Natural killer cell treated with Interleukin-12 subunit alpha and Interleukin-12 subunit beta and Interleukin-15 and Interleukin-18, amount 100 ng/mL, for 72 hours (primary cell): ENCODE results near the gene SAFB2. TPM values are rescaled to one million over a fixed set of nuclear protein-coding genes. Genes with fewer than 3 reads are reported as not detected.

ENCODE experiments used
- ATAC-seq, 2 donors: fragments of 150-1000 bp; cut with Tn5 transposase in 1 of 2; sonication (Bioruptor Pico), chemical (Tn5 transposase) in 1 of 2; 2 replicates each; pipeline ENCODE4 v1.10.0; 2021
- DNase-seq: peaks from one replicate; pipeline ENCODE4 v3.0.0; 2022; ENCODE audit warnings: low spot score
- H3K27ac Mint-ChIP-seq, 2 donors: 1 replicate in 1 of 2; 2 replicates in 1 of 2; pipeline ENCODE4 v1.8.0; 2022; ENCODE audit warnings: mixed read lengths in 2 of 2, mild to moderate bottlenecking in 1 of 2, moderate library complexity in 1 of 2
- H3K27me3 Mint-ChIP-seq, 2 donors: 1 replicate in 1 of 2; 2 replicates in 1 of 2; pipeline ENCODE4 v1.8.0; 2022; ENCODE audit warnings: mixed read lengths in 2 of 2
- H3K36me3 Mint-ChIP-seq: one replicate; pipeline ENCODE4 v1.8.0; 2022; ENCODE audit warnings: mixed read lengths
- H3K4me1 Mint-ChIP-seq, 2 donors: 1 replicate in 1 of 2; 2 replicates in 1 of 2; pipeline ENCODE4 v1.8.0; 2022; ENCODE audit warnings: low read depth in 2 of 2, mixed read lengths in 2 of 2, mild to moderate bottlenecking in 1 of 2
- H3K4me3 Mint-ChIP-seq: one replicate; pipeline ENCODE4 v1.8.0; 2022; ENCODE audit warnings: mixed read lengths
- H3K9me3 Mint-ChIP-seq: 2 replicates; pipeline ENCODE4 v1.8.0; 2022; ENCODE audit warnings: mixed read lengths
- total RNA-seq, 2 donors: library from RNA; stranded (reverse); gene quantifications; one replicate each; pipeline ENCODE4 v1.2.3, GENCODE V29; 2022

The SAFB2 gene
- total RNA-seq, 2 donors from 2014 or later = 116 to 204 TPM

- Mint-ChIP-seq H3K9me3 (no peaks in the 10 kb centered on the region), H3K36me3 (peaks cover 45% of the 10 kb centered on the region), H3K27me3 (no peaks in the 10 kb centered on the region), H3K4me3 (no peak overlapping the region), H3K4me1 (peaks cover 8 to 26% of the 10 kb centered on the region in 2 donors), H3K27ac (peak overlapping the region in 1 of 2 donors; percentile 29)
- no peak for DNase-seq
- ATAC-seq = no peak
Observed at GRCh38 chr19:5648464-5648863, 25.9 kb upstream of the SAFB2 start.

GRCh38 chr19:5646703-5647102 lies 24.1 kb upstream of the SAFB2 start:
- Mint-ChIP-seq H3K27ac (peak overlapping the region in 1 of 2 donors; percentile 53), H3K9me3 (no peaks in the 10 kb centered on the region), H3K27me3 (no peaks in the 10 kb centered on the region), H3K36me3 (peaks cover 51% of the 10 kb centered on the region), H3K4me3 (no peak overlapping the region), H3K4me1 (peaks cover 14 to 30% of the 10 kb centered on the region in 2 donors)
- DNase-seq = no peak
- no peak for ATAC-seq

- Mint-ChIP-seq H3K27ac (no peak overlapping the region), H3K9me3 (no peaks in the 10 kb centered on the region), H3K4me1 (peaks cover 20 to 35% of the 10 kb centered on the region in 2 donors), H3K36me3 (peaks cover 57% of the 10 kb centered on the region), H3K4me3 (no peak overlapping the region), H3K27me3 (no peaks in the 10 kb centered on the region)
- ATAC-seq = no peak
- no peak for DNase-seq
Observed at GRCh38 chr19:5645409-5645808, 22.8 kb upstream of the SAFB2 start.

- Mint-ChIP-seq H3K9me3 (no peaks in the 10 kb centered on the region), H3K27me3 (no peaks in the 10 kb centered on the region), H3K4me3 (no peak overlapping the region), H3K27ac (no peak overlapping the region), H3K4me1 (peaks cover 20 to 35% of the 10 kb centered on the region in 2 donors), H3K36me3 (peaks cover 50% of the 10 kb centered on the region)
- no peak for ATAC-seq
- DNase-seq = no peak
Observed at GRCh38 chr19:5644037-5644436, 21.5 kb upstream of the SAFB2 start.

GRCh38 chr19:5643060-5643459 lies 20.5 kb upstream of the SAFB2 start:
- H3K36me3 Mint-ChIP-seq = peaks cover 45% of the 10 kb centered on the region
- no peaks in the 10 kb centered on the region for H3K9me3 Mint-ChIP-seq
- H3K27ac Mint-ChIP-seq = no peak overlapping the region
- peaks cover 20 to 34% of the 10 kb centered on the region in 2 donors for H3K4me1 Mint-ChIP-seq
- H3K4me3 Mint-ChIP-seq = no peak overlapping the region
- ATAC-seq (no peak), DNase-seq (no peak)
- H3K27me3 Mint-ChIP-seq = no peaks in the 10 kb centered on the region

GRCh38 chr19:5642204-5642603 lies 19.6 kb upstream of the SAFB2 start:
- peaks cover 20 to 37% of the 10 kb centered on the region in 2 donors for H3K4me1 Mint-ChIP-seq
- ATAC-seq (no peak), DNase-seq (no peak)
- H3K9me3 Mint-ChIP-seq = no peaks in the 10 kb centered on the region
- no peak overlapping the region for H3K4me3 Mint-ChIP-seq
- peaks cover 43% of the 10 kb centered on the region for H3K36me3 Mint-ChIP-seq
- H3K27ac Mint-ChIP-seq = no peak overlapping the region
- no peaks in the 10 kb centered on the region for H3K27me3 Mint-ChIP-seq

GRCh38 chr19:5641171-5641570 lies 18.6 kb upstream of the SAFB2 start:
- no peaks in the 10 kb centered on the region for H3K27me3 Mint-ChIP-seq
- peaks cover 32% of the 10 kb centered on the region for H3K36me3 Mint-ChIP-seq
- no peak overlapping the region for H3K4me3 Mint-ChIP-seq
- ATAC-seq = no peak
- H3K27ac Mint-ChIP-seq = no peak overlapping the region
- DNase-seq = no peak
- H3K4me1 Mint-ChIP-seq = peaks cover 20 to 28% of the 10 kb centered on the region in 2 donors
- no peaks in the 10 kb centered on the region for H3K9me3 Mint-ChIP-seq

GRCh38 chr19:5637971-5638370 lies 15.4 kb upstream of the SAFB2 start:
- Mint-ChIP-seq H3K4me3 (no peak overlapping the region), H3K27me3 (no peaks in the 10 kb centered on the region), H3K9me3 (no peaks in the 10 kb centered on the region), H3K27ac (no peak overlapping the region), H3K36me3 (peaks cover 12% of the 10 kb centered on the region), H3K4me1 (peaks cover 29 to 32% of the 10 kb centered on the region in 2 donors)
- DNase-seq (no peak), ATAC-seq (no peak)

GRCh38 chr19:5635427-5635826 lies 12.9 kb upstream of the SAFB2 start:
- DNase-seq = no peak
- no peak for ATAC-seq
- peaks cover 39 to 40% of the 10 kb centered on the region in 2 donors for H3K4me1 Mint-ChIP-seq
- H3K4me3 Mint-ChIP-seq = no peak overlapping the region
- peaks cover 6% of the 10 kb centered on the region for H3K36me3 Mint-ChIP-seq
- no peaks in the 10 kb centered on the region for H3K9me3 Mint-ChIP-seq
- peak overlapping the region in 1 of 2 donors; percentile 37 for H3K27ac Mint-ChIP-seq
- no peaks in the 10 kb centered on the region for H3K27me3 Mint-ChIP-seq

GRCh38 chr19:5632657-5633056 lies 10.1 kb upstream of the SAFB2 start:
- H3K27ac Mint-ChIP-seq = no peak overlapping the region
- no peak for DNase-seq

GRCh38 chr19:5632241-5632612 lies 9.7 kb upstream of the SAFB2 start:
- DNase-seq = no peak
- H3K9me3 Mint-ChIP-seq = no peaks in the 10 kb centered on the region
- H3K4me3 Mint-ChIP-seq = no peak overlapping the region
- H3K4me1 Mint-ChIP-seq = peaks cover 47 to 58% of the 10 kb centered on the region in 2 donors
- no peak overlapping the region for H3K27ac Mint-ChIP-seq
- no peak for ATAC-seq
- peaks cover 12% of the 10 kb centered on the region for H3K36me3 Mint-ChIP-seq
- H3K27me3 Mint-ChIP-seq = no peaks in the 10 kb centered on the region

More at GRCh38 chr19:5632657-5633056, 10.1 kb upstream of the SAFB2 start:
- ATAC-seq = no peak
- Mint-ChIP-seq H3K36me3 (peaks cover 8% of the 10 kb centered on the region), H3K9me3 (no peaks in the 10 kb centered on the region), H3K4me3 (no peak overlapping the region), H3K4me1 (peaks cover 44 to 55% of the 10 kb centered on the region in 2 donors), H3K27me3 (no peaks in the 10 kb centered on the region)

GRCh38 chr19:5631567-5632240 lies 9.1 kb upstream of the SAFB2 start:
- Mint-ChIP-seq H3K27me3 (no peaks in the 10 kb centered on the region), H3K27ac (peak overlapping the region in 1 of 2 donors; percentile 58), H3K4me1 (peaks cover 48 to 58% of the 10 kb centered on the region in 2 donors), H3K4me3 (no peak overlapping the region), H3K9me3 (no peaks in the 10 kb centered on the region), H3K36me3 (peaks cover 12% of the 10 kb centered on the region)
- DNase-seq = no peak
- no peak for ATAC-seq

- peaks cover 59 to 67% of the 10 kb centered on the region in 2 donors for H3K4me1 Mint-ChIP-seq
- no peaks in the 10 kb centered on the region for H3K9me3 Mint-ChIP-seq
- peak overlapping the region; percentile 58 for H3K4me3 Mint-ChIP-seq
- ATAC-seq (no peak), DNase-seq (no peak)
- H3K27ac Mint-ChIP-seq = peak overlapping the region; percentile 65 to 81
- H3K27me3 Mint-ChIP-seq = no peaks in the 10 kb centered on the region
- peaks cover 34% of the 10 kb centered on the region for H3K36me3 Mint-ChIP-seq
Observed at GRCh38 chr19:5628919-5629481, 6.4 kb upstream of the SAFB2 start.

- Mint-ChIP-seq H3K27ac (peak overlapping the region; percentile 65 to 81), H3K27me3 (no peaks in the 10 kb centered on the region), H3K36me3 (peaks cover 34% of the 10 kb centered on the region), H3K4me3 (peak overlapping the region; percentile 58), H3K4me1 (peaks cover 59 to 67% of the 10 kb centered on the region in 2 donors), H3K9me3 (no peaks in the 10 kb centered on the region)
- peak; percentile 44 to 66 for ATAC-seq
- no peak for DNase-seq
Observed at GRCh38 chr19:5628461-5628860, 5.9 kb upstream of the SAFB2 start.
